SJCRH30 (cell line): Measurements from ENCODE around the gene GBX2. TPM values are rescaled to one million over a fixed set of nuclear protein-coding genes. Genes with fewer than 3 reads are reported as not detected.

ENCODE experiments used
- DNase-seq, 2 experiments: peaks; one replicate each; pipeline ENCODE4 v3.0.0-alpha.2; 2015 to 2020
- H3K27ac ChIP-seq: fragments of 250-450 bp; sonication (Bioruptor Pico); 2 replicates; pipeline ENCODE4 v1.5.1; 2020; ENCODE audit warnings: mild to moderate bottlenecking, moderate library complexity
- H3K27me3 ChIP-seq: fragments of 250-450 bp; sonication (Bioruptor Pico); 2 replicates; pipeline ENCODE4 v1.5.1; 2020; ENCODE audit warnings: mild to moderate bottlenecking, moderate library complexity
- H3K36me3 ChIP-seq: fragments of 250-450 bp; sonication (Bioruptor Pico); 2 replicates; pipeline ENCODE4 v1.5.1; 2020; ENCODE audit warnings: mild to moderate bottlenecking, moderate library complexity
- H3K4me1 ChIP-seq: fragments of 250-450 bp; sonication (Bioruptor Pico); 2 replicates; pipeline ENCODE4 v1.5.1; 2020; ENCODE audit warnings: mild to moderate bottlenecking, moderate library complexity
- H3K4me3 ChIP-seq: fragments of 250-450 bp; sonication (Bioruptor Pico); 2 replicates; pipeline ENCODE4 v1.5.1; 2020; ENCODE audit warnings: mild to moderate bottlenecking, moderate library complexity
- H3K9me3 ChIP-seq: fragments of 250-450 bp; sonication (Bioruptor Pico); replicated peaks from 2 replicates; pipeline ENCODE4 v1.5.1; 2020; ENCODE audit warnings: mild to moderate bottlenecking, moderate library complexity
- total RNA-seq: library from RNA; depleted of rRNA; stranded (reverse); fragments of >200 nt; shearing (Covaris generic); gene quantifications from 2 replicates; pipeline ENCODE4 v1.2.3, GENCODE V29; 2014

The GBX2 gene
- total RNA-seq, 1 experiment from 2014 or later, result 18.4 TPM

GRCh38 chr2:236166796-236167296 lies 1.3 kb downstream of the GBX2 start:
- no peak for DNase-seq
- Histone ChIP-seq H3K4me1 (peaks cover 7% of the 10 kb centered on the region; the same call in 1 of the 2 replicates), H3K36me3 (peaks cover 17% of the 10 kb centered on the region), H3K27ac (peak overlapping the region; percentile 58), H3K9me3 (no peaks in the 10 kb centered on the region), H3K27me3 (no peaks in the 10 kb centered on the region), H3K4me3 (peak overlapping the region; percentile 84)

- peak overlapping the region; percentile 84 for H3K4me3 ChIP-seq
- H3K9me3 ChIP-seq, result no peaks in the 10 kb centered on the region
- H3K27ac ChIP-seq, result no peak overlapping the region; the same call in 1 of the 2 replicates
- H3K36me3 ChIP-seq, result peaks cover 17% of the 10 kb centered on the region
- peaks cover 7% of the 10 kb centered on the region; the same call in 1 of the 2 replicates for H3K4me1 ChIP-seq
- no peaks in the 10 kb centered on the region for H3K27me3 ChIP-seq
- DNase-seq, result no peak
These were observed 2.1 kb downstream of the GBX2 start for GRCh38 chr2:236165842-236166795.

GRCh38 chr2:236164925-236165841 lies 3.0 kb downstream of the GBX2 start:
- Histone ChIP-seq H3K4me3 (no peak overlapping the region), H3K27ac (no peak overlapping the region), H3K27me3 (no peaks in the 10 kb centered on the region), H3K4me1 (no peaks in the 10 kb centered on the region), H3K36me3 (peaks cover 17% of the 10 kb centered on the region), H3K9me3 (no peaks in the 10 kb centered on the region)
- DNase-seq, result no peak

- H3K27ac ChIP-seq, result no peak overlapping the region
- H3K36me3 ChIP-seq, result peaks cover 17% of the 10 kb centered on the region
- no peaks in the 10 kb centered on the region for H3K4me1 ChIP-seq
- no peak for DNase-seq
- no peaks in the 10 kb centered on the region for H3K9me3 ChIP-seq
- no peaks in the 10 kb centered on the region for H3K27me3 ChIP-seq
- no peak overlapping the region for H3K4me3 ChIP-seq
These were observed 3.8 kb downstream of the GBX2 start for GRCh38 chr2:236164201-236164924.

GRCh38 chr2:236163471-236164200 lies 4.5 kb downstream of the GBX2 start:
- Histone ChIP-seq H3K4me1 (no peaks in the 10 kb centered on the region), H3K36me3 (peaks cover 17% of the 10 kb centered on the region), H3K27ac (no peak overlapping the region), H3K4me3 (no peak overlapping the region), H3K27me3 (no peaks in the 10 kb centered on the region), H3K9me3 (no peaks in the 10 kb centered on the region)
- DNase-seq, result no peak

- no peaks in the 10 kb centered on the region for H3K9me3 ChIP-seq
- peaks cover 17% of the 10 kb centered on the region for H3K36me3 ChIP-seq
- no peaks in the 10 kb centered on the region for H3K4me1 ChIP-seq
- H3K27me3 ChIP-seq, result no peaks in the 10 kb centered on the region
- H3K4me3 ChIP-seq, result no peak overlapping the region
- H3K27ac ChIP-seq, result no peak overlapping the region
- DNase-seq, result no peak
These were observed 5.2 kb downstream of the GBX2 start for GRCh38 chr2:236162882-236163470.

- H3K4me1 ChIP-seq, result no peaks in the 10 kb centered on the region
- no peak overlapping the region for H3K27ac ChIP-seq
- no peak overlapping the region for H3K4me3 ChIP-seq
- DNase-seq, result no peak
- H3K9me3 ChIP-seq, result no peaks in the 10 kb centered on the region
- peaks cover 17% of the 10 kb centered on the region for H3K36me3 ChIP-seq
- no peaks in the 10 kb centered on the region for H3K27me3 ChIP-seq
These were observed 5.9 kb downstream of the GBX2 start for GRCh38 chr2:236162031-236162845.

GRCh38 chr2:236161531-236161930 lies 6.7 kb downstream of the GBX2 start:
- Histone ChIP-seq H3K4me1 (no peaks in the 10 kb centered on the region), H3K4me3 (no peak overlapping the region), H3K27me3 (no peaks in the 10 kb centered on the region), H3K9me3 (no peaks in the 10 kb centered on the region), H3K36me3 (peaks cover 17% of the 10 kb centered on the region), H3K27ac (no peak overlapping the region)
- DNase-seq, result no peak

- Histone ChIP-seq H3K4me1 (no peaks in the 10 kb centered on the region), H3K27me3 (no peaks in the 10 kb centered on the region), H3K4me3 (no peak overlapping the region), H3K36me3 (peaks cover 17% of the 10 kb centered on the region), H3K27ac (no peak overlapping the region), H3K9me3 (no peaks in the 10 kb centered on the region)
- DNase-seq, result no peak
These were observed 7.1 kb downstream of the GBX2 start for GRCh38 chr2:236161082-236161462.

- Histone ChIP-seq H3K36me3 (peaks cover 12% of the 10 kb centered on the region), H3K27me3 (no peaks in the 10 kb centered on the region), H3K9me3 (no peaks in the 10 kb centered on the region), H3K4me3 (no peak overlapping the region), H3K27ac (no peak overlapping the region), H3K4me1 (no peaks in the 10 kb centered on the region)
- DNase-seq, result no peak
These were observed 7.7 kb downstream of the GBX2 start for GRCh38 chr2:236160366-236161081.

- no peaks in the 10 kb centered on the region for H3K9me3 ChIP-seq
- no peak for DNase-seq
- no peaks in the 10 kb centered on the region for H3K27me3 ChIP-seq
- H3K4me1 ChIP-seq, result no peaks in the 10 kb centered on the region
- peaks cover 5% of the 10 kb centered on the region for H3K36me3 ChIP-seq
- no peak overlapping the region for H3K27ac ChIP-seq
- H3K4me3 ChIP-seq, result no peak overlapping the region
These were observed 8.4 kb downstream of the GBX2 start for GRCh38 chr2:236159778-236160170.

- H3K4me3 ChIP-seq, result no peak overlapping the region
- no peaks in the 10 kb centered on the region for H3K4me1 ChIP-seq
- H3K9me3 ChIP-seq, result no peaks in the 10 kb centered on the region
- H3K36me3 ChIP-seq, result peaks cover 2% of the 10 kb centered on the region
- no peak overlapping the region for H3K27ac ChIP-seq
- no peaks in the 10 kb centered on the region for H3K27me3 ChIP-seq
- no peak for DNase-seq
These were observed 9.0 kb downstream of the GBX2 start for GRCh38 chr2:236158969-236159777.
